Naive thymus-derived CD4-positive, alpha-beta T cell (primary cell): Measurements from ENCODE around the gene GPX7. TPM values are rescaled to one million over a fixed set of nuclear protein-coding genes. Genes with fewer than 3 reads are reported as not detected.

ENCODE experiments used
- ATAC-seq: fragments of 150-1000 bp; cut with Tn5 transposase; 2 replicates; pipeline ENCODE4 v1.10.0; 2021; ENCODE audit warnings: mild to moderate bottlenecking, moderate library complexity
- CTCF ChIA-PET: fragments of 350-600 bp; sonication (Branson Sonifier 250); formaldehyde crosslinking; loops from one replicate; lab custom pipeline; 2021; ENCODE audit warnings: antibody characterized with exemption; lab: Charles Lee
- POLR2A ChIA-PET: fragments of 350-600 bp; sonication (Branson Sonifier 250); formaldehyde crosslinking; loops from one replicate; lab custom pipeline; 2021; ENCODE audit warnings: antibody characterized with exemption, inconsistent platforms; lab: Charles Lee
- DNase-seq, 9 donors: peaks; one replicate each; pipeline versions ENCODE4 v3.0.0 to v3.0.0-alpha.2; 2020 to 2022; ENCODE audit warnings: mixed read lengths in 1 of 9
- H3K27ac ChIP-seq: one replicate; pipeline ENCODE4 v1.7.0; 2013; ENCODE audit warnings: mild to moderate bottlenecking, low read depth, low read length, moderate library complexity
- H3K27me3 ChIP-seq, 2 donors: one replicate each; pipeline ENCODE4 v1.7.0; 2013; ENCODE audit warnings: low read length in 2 of 2, mild to moderate bottlenecking in 2 of 2, moderate library complexity in 2 of 2; ENCODE audit not compliant: control insufficient read depth in 2 of 2, insufficient read depth in 2 of 2
- H3K36me3 ChIP-seq, 3 experiments: 1 replicate in 2 of 3; 2 replicates in 1 of 3; pipeline ENCODE4 v1.7.0; 2013; ENCODE audit warnings: low read length in 3 of 3, mild to moderate bottlenecking in 3 of 3, moderate library complexity in 1 of 3; ENCODE audit not compliant: insufficient read depth in 3 of 3, control insufficient read depth in 2 of 3
- H3K4me1 ChIP-seq, 2 donors: one replicate each; pipeline ENCODE4 v1.7.0; 2013; ENCODE audit warnings: low read length in 2 of 2, mild to moderate bottlenecking in 2 of 2, moderate library complexity in 1 of 2; ENCODE audit not compliant: control insufficient read depth in 2 of 2, insufficient read depth in 2 of 2
- H3K4me3 ChIP-seq: 2 replicates; pipeline ENCODE4 v1.7.0; 2013; ENCODE audit warnings: mild to moderate bottlenecking, low read length
- H3K9me3 ChIP-seq, 3 experiments: 1 replicate in 2 of 3; 2 replicates in 1 of 3; pipeline ENCODE4 v1.7.0; 2013; ENCODE audit warnings: low read length in 3 of 3; ENCODE audit not compliant: control insufficient read depth in 2 of 3
- H3K27ac Mint-ChIP-seq, 9 donors: one replicate each; pipeline ENCODE4 v1.8.0; 2020 to 2022; ENCODE audit warnings: mixed read lengths in 9 of 9, mild to moderate bottlenecking in 8 of 9, moderate library complexity in 5 of 9, inconsistent platforms in 2 of 9
- H3K27me3 Mint-ChIP-seq, 5 donors: one replicate each; pipeline ENCODE4 v1.8.0; 2021 to 2022; ENCODE audit warnings: mixed read lengths in 5 of 5, mild to moderate bottlenecking in 1 of 5
- H3K36me3 Mint-ChIP-seq, 5 donors: one replicate each; pipeline ENCODE4 v1.8.0; 2020 to 2022; ENCODE audit warnings: mixed read lengths in 5 of 5, mild to moderate bottlenecking in 3 of 5, inconsistent platforms in 1 of 5
- H3K4me1 Mint-ChIP-seq, 7 donors: one replicate each; pipeline ENCODE4 v1.8.0; 2020 to 2022; ENCODE audit warnings: mixed read lengths in 7 of 7, mild to moderate bottlenecking in 3 of 7, inconsistent platforms in 1 of 7
- H3K4me3 Mint-ChIP-seq, 10 donors: one replicate each; pipeline ENCODE4 v1.8.0; 2020 to 2022; ENCODE audit warnings: mild to moderate bottlenecking in 10 of 10, mixed read lengths in 10 of 10, moderate library complexity in 6 of 10, inconsistent platforms in 2 of 10
- H3K9me3 Mint-ChIP-seq, 11 donors: one replicate each; pipeline ENCODE4 v1.8.0; 2020 to 2022; ENCODE audit warnings: mixed read lengths in 11 of 11, mild to moderate bottlenecking in 4 of 11, inconsistent platforms in 1 of 11, moderate library complexity in 1 of 11
- intact Hi-C, 2 donors: fragments of 100-400 bp; cut with micrococcal nuclease; formaldehyde crosslinking; loops; one replicate each; pipeline ENCODE4 v1.15.1; 2023
- polyA plus RNA-seq, 2 donors: library from polyadenylated mRNA; unstranded; fragments of 300-500 nt; fragmentation: Illumina TruSeq; gene quantifications; one replicate each; pipeline ENCODE4 v1.2.3, GENCODE V29; 2021
- total RNA-seq, 6 experiments: library from RNA in 5 of 6; stranded (reverse) in 5 of 6; gene quantifications; 1 replicate in 5 of 6; 2 replicates in 1 of 6; pipeline ENCODE4 v1.2.3 and lab custom pipeline; 2021 to 2026

Gene GPX7
- total and polyA plus RNA-seq, 7 experiments from 2014 or later: 14.8 to 51.6 (median 30.6) TPM

GRCh38 chr1:52628614-52629324, 26.6 kb downstream of the GPX7 start:
- H3K9me3 Mint-ChIP-seq: peaks cover 0 to 3% (median 0%) of the 10 kb centered on the region in 11 donors
- H3K27ac Mint-ChIP-seq: peak overlapping the region in 4 of 9 donors; percentile 18 to 88 (median 32)
- no peaks in the 10 kb centered on the region for H3K27me3 ChIP-seq
- ATAC-seq (no peak), DNase-seq (no peak)
- CTCF ChIA-PET: no interaction called here
- H3K4me1 Mint-ChIP-seq: peaks cover 14 to 52% (median 45%) of the 10 kb centered on the region in 7 donors
- no peaks in the 10 kb centered on the region for H3K36me3 ChIP-seq
- POLR2A ChIA-PET: interaction anchor here (0.5 to 10.3 kb wide), 4 partner anchors 9 to 148 kb away, joined by 4 to 104 read pairs (median 6); no protein-coding TSS in a partner anchor
- H3K4me3 Mint-ChIP-seq: no peak overlapping the region
- peaks cover 0 to 9% (median 2%) of the 10 kb centered on the region in 5 donors for H3K36me3 Mint-ChIP-seq
- no peaks in the 10 kb centered on the region for H3K9me3 ChIP-seq
- no peak overlapping the region for H3K4me3 ChIP-seq
- H3K4me1 ChIP-seq: peaks cover 18% of the 10 kb centered on the region in 2 donors
- H3K27me3 Mint-ChIP-seq: peaks cover 0 to 7% (median 0%) of the 10 kb centered on the region in 5 donors
- no peak overlapping the region for H3K27ac ChIP-seq
- intact Hi-C loops: no loop called here

GRCh38 chr1:52629325-52629643, 27.1 kb downstream of the GPX7 start:
- Histone ChIP-seq H3K4me3 (no peak overlapping the region), H3K27me3 (no peaks in the 10 kb centered on the region), H3K4me1 (peaks cover 20 to 21% of the 10 kb centered on the region in 2 donors), H3K27ac (no peak overlapping the region), H3K36me3 (no peaks in the 10 kb centered on the region), H3K9me3 (no peaks in the 10 kb centered on the region)
- ChIA-PET POLR2A (interaction anchor here (1.3 to 10.3 kb wide), 3 partner anchors 8 to 23 kb away, joined by 3 to 104 read pairs (median 4); no protein-coding TSS in a partner anchor), CTCF (no interaction called here)
- H3K27ac Mint-ChIP-seq: peak overlapping the region in 4 of 9 donors; percentile 18 to 88 (median 32)
- peaks cover 0 to 3% (median 0%) of the 10 kb centered on the region in 11 donors for H3K9me3 Mint-ChIP-seq
- intact Hi-C loops: no loop called here
- H3K4me1 Mint-ChIP-seq: peaks cover 19 to 58% (median 50%) of the 10 kb centered on the region in 7 donors
- H3K27me3 Mint-ChIP-seq: peaks cover 0 to 12% (median 0%) of the 10 kb centered on the region in 5 donors
- no peak overlapping the region for H3K4me3 Mint-ChIP-seq
- DNase-seq (no peak), ATAC-seq (no peak)
- H3K36me3 Mint-ChIP-seq: peaks cover 0 to 14% (median 2%) of the 10 kb centered on the region in 5 donors

DNA sequence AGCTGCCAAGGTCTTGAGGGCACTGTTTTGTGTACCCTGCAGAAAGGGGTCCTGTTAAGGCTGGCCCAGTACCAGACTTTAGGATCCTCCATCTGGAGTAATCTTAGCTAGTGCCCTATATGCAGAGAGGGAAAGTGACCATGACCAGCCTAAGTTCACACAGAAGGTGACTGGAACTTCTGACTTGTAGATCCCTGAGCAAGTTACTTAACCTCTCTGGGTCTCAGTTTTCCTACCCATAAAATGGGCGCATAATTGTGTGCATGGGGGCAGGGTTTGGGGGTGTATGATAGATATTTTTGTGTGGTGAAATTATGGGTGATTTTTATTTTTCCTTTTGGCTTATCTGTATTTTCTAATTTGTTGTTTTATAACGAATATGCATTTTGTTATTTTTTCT, 27.5 kb downstream of the GPX7 start:
- H3K27ac Mint-ChIP-seq: peak overlapping the region in 4 of 9 donors; percentile 8 to 46 (median 22)
- ChIA-PET POLR2A (interaction anchor here (1.3 to 10.3 kb wide), 3 partner anchors 8 to 24 kb away, joined by 3 to 104 read pairs (median 4); no protein-coding TSS in a partner anchor), CTCF (no interaction called here)
- Histone ChIP-seq H3K27ac (no peak overlapping the region), H3K9me3 (no peaks in the 10 kb centered on the region), H3K27me3 (no peaks in the 10 kb centered on the region), H3K36me3 (no peaks in the 10 kb centered on the region), H3K4me3 (no peak overlapping the region), H3K4me1 (peaks cover 24 to 25% of the 10 kb centered on the region in 2 donors)
- intact Hi-C loops: loop anchor here in 1 of 2 donors (10.0 kb wide), 2 partner anchors 295 to 575 kb away; partner anchors contain the start of genes BTF3L4, ECHDC2, SCP2 and TXNDC12
- DNase-seq (no peak), ATAC-seq (no peak)
- no peak overlapping the region for H3K4me3 Mint-ChIP-seq
- H3K9me3 Mint-ChIP-seq: peaks cover 0 to 3% (median 0%) of the 10 kb centered on the region in 11 donors
- H3K36me3 Mint-ChIP-seq: peaks cover 0 to 16% (median 2%) of the 10 kb centered on the region in 5 donors
- H3K4me1 Mint-ChIP-seq: peaks cover 23 to 61% (median 54%) of the 10 kb centered on the region in 7 donors
- H3K27me3 Mint-ChIP-seq: peaks cover 0 to 12% (median 0%) of the 10 kb centered on the region in 5 donors

DNA sequence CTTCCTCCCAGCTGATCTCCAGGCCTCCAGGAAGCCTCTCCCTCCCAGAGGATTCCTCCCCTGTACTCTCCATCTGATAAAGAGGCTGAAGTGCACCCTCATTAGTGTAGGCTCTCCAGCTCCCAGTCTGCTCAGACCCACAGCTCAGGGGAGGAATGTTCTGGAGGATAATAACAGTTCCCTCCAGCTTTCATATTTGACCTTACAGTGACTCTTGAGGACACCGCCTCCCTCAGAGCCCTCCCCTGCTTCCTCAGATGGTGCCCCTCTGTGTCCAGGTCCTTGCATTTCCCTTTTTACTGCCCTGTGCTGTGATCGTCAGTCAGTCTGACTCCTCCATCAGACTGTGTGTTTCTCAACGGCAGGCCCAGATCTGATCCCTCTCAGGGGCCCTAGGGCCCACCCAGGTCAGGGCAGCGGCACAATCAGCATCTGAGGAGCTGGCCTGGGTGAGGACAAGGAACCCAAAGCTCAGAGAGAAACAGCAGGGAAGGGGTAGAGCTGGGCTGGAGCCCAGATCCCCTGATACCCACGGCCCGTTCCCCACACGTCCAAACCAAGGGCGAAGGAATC, 29.7 kb downstream of the GPX7 start:
- ATAC-seq (no peak), DNase-seq (no peak)
- peak overlapping the region; percentile 88 for H3K27ac ChIP-seq
- Mint-ChIP-seq H3K4me3 (peak overlapping the region; percentile 78 to 99 (median 88)), H3K27ac (peak overlapping the region; percentile 84 to 99 (median 95)), H3K27me3 (peaks cover 0 to 12% (median 0%) of the 10 kb centered on the region in 5 donors), H3K9me3 (peaks cover 0 to 3% (median 0%) of the 10 kb centered on the region in 11 donors), H3K4me1 (peaks cover 38 to 72% (median 64%) of the 10 kb centered on the region in 7 donors), H3K36me3 (peaks cover 0 to 23% (median 0%) of the 10 kb centered on the region in 5 donors)
- ChIA-PET CTCF (interaction anchor here (0.8 to 1.2 kb wide), 2 partner anchors 35 to 64 kb away, joined by 3 read pairs; no protein-coding TSS in a partner anchor), POLR2A (interaction anchor here (0.6 to 10.3 kb wide), 11 partner anchors 15 to 178 kb away, joined by 3 to 104 read pairs (median 6); partner anchors contain the start of genes GPX7 and TUT4)
- H3K27me3 ChIP-seq: no peaks in the 10 kb centered on the region
- H3K4me3 ChIP-seq: peak overlapping the region; percentile 61
- peaks cover 43 to 44% of the 10 kb centered on the region in 2 donors for H3K4me1 ChIP-seq
- H3K9me3 ChIP-seq: no peaks in the 10 kb centered on the region
- intact Hi-C loops: loop anchor here in 1 of 2 donors (10.0 kb wide), 2 partner anchors 293 to 577 kb away; partner anchors contain the start of genes BTF3L4, ECHDC2, SCP2 and TXNDC12
- no peaks in the 10 kb centered on the region for H3K36me3 ChIP-seq

DNA sequence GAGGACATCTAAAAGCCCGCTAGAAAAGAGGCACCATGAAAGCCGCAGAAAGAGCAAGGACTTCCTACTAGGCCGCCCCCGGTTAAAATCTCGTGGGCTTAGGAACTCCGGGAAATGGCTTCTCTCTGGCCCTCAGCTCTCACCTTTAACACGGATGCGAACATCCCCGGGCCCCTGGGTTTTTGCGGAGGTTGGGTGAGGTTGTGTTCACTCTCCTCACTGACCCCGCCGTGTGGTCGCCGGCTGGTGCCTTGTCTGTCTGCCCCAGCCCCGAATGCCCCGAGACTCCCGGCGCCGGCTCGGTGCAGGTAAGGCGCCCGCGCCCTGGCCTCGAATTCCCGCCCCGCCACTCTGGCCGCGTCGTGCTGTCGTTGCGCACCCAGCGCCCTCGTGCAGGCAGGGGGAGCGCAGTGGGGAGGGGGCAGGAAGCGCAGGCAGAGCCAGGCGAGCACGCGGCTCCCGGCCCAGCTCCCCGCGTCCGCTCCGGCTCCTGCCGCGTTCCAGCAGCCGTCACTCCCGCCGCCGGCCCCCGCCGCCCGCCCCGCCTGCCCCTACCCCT, 30.6 kb downstream of the GPX7 start, which contains the start of gene SHISAL2A:
TSS of gene SHISAL2A (plus strand) at position 437 of the 559 bp plus-strand sequence. CDS start 326 bp downstream, outside the sequence.
- H3K4me1 ChIP-seq: peaks cover 50 to 52% of the 10 kb centered on the region in 2 donors
- Mint-ChIP-seq H3K4me1 (peaks cover 38 to 73% (median 66%) of the 10 kb centered on the region in 7 donors), H3K4me3 (peak within 1 kb of the TSS; percentile 83 to 99 (median 92)), H3K27me3 (peaks cover 0 to 12% (median 0%) of the 10 kb centered on the region in 5 donors), H3K36me3 (peaks cover 0 to 28% (median 0%) of the 10 kb centered on the region in 5 donors), H3K27ac (peak within 1 kb of the TSS; percentile 92 to 99 (median 99)), H3K9me3 (peaks cover 0 to 2% (median 0%) of the 10 kb centered on the region in 11 donors)
- DNase-seq: peak; percentile 53 to 79 (median 74)
- peak within 1 kb of the TSS; percentile 65 for H3K4me3 ChIP-seq
- H3K36me3 ChIP-seq: no peaks in the 10 kb centered on the region
- peak within 1 kb of the TSS; percentile 88 for H3K27ac ChIP-seq
- ATAC-seq: peak; percentile 57
- ChIA-PET POLR2A (interaction anchor here (0.6 to 10.3 kb wide), 22 partner anchors 11 to 490 kb away, joined by 3 to 104 read pairs (median 5); partner anchors contain the start of genes GPX7 and TUT4), CTCF (interaction anchor here (0.9 to 1.9 kb wide), 3 partner anchors 9 to 65 kb away, joined by 3 to 6 read pairs (median 3); partner anchors contain the start of gene GPX7)
- H3K27me3 ChIP-seq: no peaks in the 10 kb centered on the region
- intact Hi-C loops: loop anchor here in 1 of 2 donors (1.0 to 10.0 kb wide), 3 partner anchors 30 to 578 kb away; partner anchors contain the start of genes BTF3L4, ECHDC2, SCP2 and TXNDC12
- no peaks in the 10 kb centered on the region for H3K9me3 ChIP-seq
